Muscle of arm (tissue), 12 donors: ENCODE measurements around the gene IL25. TPM values are rescaled to one million over a fixed set of nuclear protein-coding genes. Genes with fewer than 3 reads are reported as not detected.
"Not testable (repeated sequence)": the region's sequence is repeated elsewhere in the genome, so short reads cannot be mapped to it uniquely, and the experiment has no call there.

Experiments
- DNase-seq: peaks from one replicate; pipeline ENCODE4 v3.0.0-alpha.2; 2013
- polyA plus RNA-seq, 12 donors: library from polyadenylated mRNA; unstranded; fragments of 120-200 nt; gene quantifications; one replicate each; pipeline ENCODE4 v1.2.1, GENCODE V29; 2013; ENCODE audit not compliant: insufficient read length in 12 of 12

Gene IL25
- polyA plus RNA-seq, 12 donors, result not detected

DNA sequence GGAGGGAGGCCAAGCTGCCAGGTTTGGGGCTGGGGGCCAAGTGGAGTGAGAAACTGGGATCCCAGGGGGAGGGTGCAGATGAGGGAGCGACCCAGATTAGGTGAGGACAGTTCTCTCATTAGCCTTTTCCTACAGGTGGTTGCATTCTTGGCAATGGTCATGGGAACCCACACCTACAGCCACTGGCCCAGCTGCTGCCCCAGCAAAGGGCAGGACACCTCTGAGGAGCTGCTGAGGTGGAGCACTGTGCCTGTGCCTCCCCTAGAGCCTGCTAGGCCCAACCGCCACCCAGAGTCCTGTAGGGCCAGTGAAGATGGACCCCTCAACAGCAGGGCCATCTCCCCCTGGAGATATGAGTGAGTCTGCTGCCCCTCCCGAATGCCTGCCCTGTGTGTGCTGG is 432 bp downstream of the IL25 start:
- DNase-seq, result no peak

DNA sequence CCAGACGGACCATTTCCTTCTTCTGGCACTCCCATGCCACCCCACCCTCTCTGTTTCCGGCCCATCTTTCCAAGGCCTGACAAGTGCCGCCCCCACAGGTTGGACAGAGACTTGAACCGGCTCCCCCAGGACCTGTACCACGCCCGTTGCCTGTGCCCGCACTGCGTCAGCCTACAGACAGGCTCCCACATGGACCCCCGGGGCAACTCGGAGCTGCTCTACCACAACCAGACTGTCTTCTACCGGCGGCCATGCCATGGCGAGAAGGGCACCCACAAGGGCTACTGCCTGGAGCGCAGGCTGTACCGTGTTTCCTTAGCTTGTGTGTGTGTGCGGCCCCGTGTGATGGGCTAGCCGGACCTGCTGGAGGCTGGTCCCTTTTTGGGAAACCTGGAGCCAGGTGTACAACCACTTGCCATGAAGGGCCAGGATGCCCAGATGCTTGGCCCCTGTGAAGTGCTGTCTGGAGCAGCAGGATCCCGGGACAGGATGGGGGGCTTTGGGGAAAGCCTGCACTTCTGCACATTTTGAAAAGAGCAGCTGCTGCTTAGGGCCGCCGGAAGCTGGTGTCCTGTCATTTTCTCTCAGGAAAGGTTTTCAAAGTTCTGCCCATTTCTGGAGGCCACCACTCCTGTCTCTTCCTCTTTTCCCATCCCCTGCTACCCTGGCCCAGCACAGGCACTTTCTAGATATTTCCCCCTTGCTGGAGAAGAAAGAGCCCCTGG is 3.1 kb downstream of the IL25 start:
- no peak for DNase-seq

DNA sequence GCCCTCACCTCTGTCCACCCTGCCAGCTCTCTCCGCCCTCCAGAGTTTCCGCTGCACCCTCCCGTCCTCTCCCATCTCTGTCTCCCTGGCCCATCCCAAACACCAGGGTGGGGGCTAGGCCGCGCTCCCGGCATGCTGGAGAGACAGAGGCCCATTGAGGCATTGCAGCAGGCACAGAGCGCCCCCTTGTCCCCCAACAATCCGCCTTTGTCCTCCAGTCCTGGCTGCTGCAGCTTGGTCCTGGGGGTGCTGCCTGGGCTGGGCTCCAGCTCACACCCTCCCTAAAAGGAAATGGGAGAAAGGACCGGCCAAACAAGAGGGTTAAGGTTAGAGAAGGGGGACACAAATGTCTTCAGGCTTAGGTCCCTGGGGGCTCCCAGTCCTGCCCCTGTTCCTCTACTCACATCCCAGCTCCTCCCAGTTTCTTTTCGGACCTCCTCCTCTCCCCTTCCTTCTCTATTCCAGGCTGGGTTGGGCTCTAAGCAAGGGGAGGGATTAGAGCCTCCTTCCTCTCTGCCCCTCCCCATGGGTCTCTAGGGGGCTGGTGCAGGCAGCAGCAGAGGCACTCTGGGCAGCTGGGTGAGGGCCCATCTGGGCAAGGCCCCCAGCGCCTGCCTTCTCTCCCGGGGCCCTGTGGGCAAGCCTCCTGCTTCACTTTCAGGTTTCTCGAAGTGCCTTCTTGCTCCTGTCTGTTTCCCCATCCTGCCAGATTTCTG is 4.0 kb downstream of the IL25 start, which contains the start of gene CMTM5:
CMTM5 (plus strand) TSS at position 565 of the 716 bp plus-strand sequence. CDS start 206 bp downstream, outside the sequence.
- DNase-seq, result peak; percentile 31

DNA sequence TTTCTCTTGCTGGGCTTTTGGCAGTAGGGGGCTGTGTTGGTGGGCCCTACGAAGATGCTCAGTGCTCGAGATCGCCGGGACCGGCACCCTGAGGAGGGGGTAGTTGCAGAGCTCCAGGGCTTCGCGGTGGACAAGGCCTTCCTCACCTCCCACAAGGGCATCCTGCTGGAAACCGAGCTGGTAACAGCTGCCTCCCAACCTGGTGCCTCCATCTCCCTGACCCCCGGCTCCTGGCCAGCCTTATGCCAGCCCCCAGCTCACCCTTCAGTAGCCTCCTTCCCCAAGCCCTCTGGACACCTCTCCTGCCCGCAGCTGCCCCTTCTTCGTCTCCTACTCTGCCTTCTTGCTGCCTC is 4.6 kb downstream of the IL25 start:
- DNase-seq, result no peak

DNA sequence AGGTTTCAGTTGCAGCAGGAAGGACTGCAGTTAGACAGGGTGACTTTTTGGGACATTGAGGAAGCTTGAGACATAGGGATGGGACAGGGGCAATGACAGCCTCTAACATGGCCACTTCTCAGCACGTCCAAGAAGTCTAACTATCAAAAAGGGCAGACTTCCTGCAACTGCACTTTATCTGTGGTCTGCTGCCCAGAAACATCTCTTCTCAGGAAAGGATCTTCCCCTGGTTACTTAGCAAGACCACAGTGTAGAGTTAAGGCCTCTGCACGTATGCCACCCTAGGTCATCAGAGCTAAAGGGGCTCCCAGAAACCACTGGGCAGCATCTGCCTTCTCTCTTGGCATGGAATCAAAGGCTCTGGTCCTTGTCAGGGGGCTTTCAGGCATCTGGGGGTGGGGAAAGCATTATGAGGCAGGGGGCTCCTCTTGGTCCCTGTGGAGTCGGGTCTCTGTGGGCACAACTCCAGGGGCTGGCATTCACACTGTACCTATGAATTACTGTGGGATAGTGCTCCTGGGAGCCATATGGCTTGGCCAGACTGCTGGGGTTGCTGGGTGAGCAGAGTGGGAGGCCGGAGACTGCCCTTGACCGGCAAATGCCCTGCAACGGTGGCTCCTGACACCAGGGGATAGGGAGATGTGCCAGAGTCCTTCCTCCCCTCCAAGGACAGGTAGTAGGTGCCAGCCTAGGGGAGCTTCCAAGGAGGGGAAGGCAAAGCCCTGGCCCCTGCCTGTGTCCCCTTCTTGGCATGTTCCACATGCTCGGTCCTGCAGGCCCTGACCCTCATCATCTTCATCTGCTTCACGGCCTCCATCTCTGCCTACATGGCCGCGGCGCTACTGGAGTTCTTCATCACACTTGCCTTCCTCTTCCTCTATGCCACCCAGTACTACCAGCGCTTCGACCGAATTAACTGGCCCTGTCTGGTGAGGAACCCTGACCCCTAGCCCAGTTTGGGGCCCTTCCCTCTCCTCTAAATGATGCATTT is 5.3 kb downstream of the IL25 start:
- no peak for DNase-seq

DNA sequence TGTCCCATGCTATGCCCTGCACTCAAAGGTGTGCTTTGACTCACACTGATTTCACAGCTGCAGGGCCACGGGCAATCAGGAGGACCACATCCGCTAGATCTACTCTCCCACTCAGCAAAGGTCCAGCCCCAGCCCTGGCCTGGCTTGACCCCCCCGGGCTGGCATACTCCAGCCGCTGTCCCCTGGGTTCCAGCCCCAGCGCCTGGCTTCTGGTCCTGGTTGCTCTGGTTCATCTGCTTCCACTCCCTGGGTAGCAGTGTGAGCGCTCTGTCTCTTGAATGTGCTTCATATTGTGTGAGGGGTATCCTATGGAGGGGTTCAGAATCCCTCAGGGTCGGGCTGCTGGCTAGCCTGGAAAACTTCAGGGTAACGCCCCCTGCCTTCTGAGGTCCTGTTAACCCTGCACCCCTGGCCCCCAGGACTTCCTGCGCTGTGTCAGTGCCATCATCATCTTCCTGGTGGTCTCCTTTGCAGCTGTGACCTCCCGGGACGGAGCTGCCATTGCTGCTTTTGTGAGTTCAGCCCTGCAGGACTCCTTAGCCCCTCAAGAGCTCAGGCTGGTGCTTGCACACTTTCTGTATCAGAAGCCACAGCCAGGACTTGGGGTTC is 6.1 kb downstream of the IL25 start:
- no peak for DNase-seq

DNA sequence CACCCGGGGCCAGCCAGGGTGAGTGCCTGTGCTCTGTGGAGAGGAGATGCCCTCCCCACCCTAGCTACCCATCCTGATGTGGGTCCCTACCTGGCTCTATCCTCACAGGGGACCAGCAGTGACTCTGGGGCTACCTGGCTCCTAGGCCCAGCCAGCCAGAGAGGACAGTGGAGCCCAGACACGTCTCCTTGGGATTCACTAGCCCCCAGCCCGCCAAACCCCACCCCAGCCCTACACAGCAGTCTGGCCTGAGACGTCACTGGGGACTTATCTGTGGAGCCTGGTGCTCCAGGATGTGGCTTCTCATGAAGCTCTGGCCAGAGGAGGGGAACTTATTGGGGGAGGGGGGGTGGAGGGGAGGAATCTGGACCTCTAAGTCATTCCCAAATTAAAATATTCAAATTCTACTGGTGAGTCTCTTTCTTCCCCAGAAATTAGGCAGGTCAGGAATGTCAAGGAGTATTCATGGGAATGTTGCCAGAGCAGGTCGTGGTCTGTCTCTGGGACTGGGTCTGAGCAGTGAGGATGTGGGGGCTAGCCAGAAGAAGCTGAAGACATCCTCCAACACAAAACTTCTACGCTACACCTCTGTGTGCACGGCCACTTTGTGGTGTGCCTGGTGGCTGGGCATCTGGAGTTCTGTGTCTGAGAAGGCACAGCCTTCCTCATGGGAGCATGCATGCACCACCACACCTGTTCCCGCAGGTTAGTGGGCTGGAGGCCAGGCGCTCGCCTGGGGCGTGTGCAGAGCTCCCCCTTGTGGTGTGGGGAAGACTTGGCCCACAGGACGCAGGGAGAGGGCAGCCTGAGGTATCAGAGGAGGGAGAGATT is 7.0 kb downstream of the IL25 start:
- DNase-seq, result peak; percentile 27

DNA sequence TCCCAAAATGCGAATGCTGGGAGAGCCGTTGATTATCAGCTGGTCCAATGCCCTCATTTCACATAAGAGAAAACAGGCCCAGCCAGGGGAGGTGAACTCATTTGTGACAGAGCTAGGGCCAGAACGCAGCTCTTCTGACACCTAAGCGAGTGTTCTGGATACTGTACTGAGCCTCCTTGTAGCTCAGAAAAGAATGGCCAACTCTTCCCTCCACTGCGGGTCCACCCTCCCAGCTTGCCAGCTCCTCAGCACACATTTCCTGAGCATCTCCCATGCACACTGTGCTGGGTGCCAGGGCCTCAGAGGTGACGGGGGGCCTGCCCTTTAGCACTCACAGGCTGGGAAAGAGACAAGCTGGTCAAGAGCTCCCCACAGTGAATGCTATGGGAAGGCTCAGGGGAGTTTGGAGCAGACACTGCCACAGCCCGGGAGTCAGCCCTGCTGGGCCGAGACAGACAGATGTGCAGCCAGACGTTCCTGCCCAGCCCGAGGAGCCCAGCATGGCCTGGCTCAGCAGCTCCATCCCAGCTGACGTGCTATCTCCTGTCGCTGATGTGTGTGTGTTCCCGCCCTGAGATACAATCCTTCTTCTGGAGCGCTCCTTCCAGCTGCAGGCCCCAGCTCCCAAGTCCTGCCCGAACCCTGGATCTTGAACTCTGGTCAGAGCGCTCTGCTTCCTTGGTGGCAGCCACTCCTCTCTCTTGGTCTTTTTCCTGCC is 7.7 kb downstream of the IL25 start:
- no peak for DNase-seq

DNA sequence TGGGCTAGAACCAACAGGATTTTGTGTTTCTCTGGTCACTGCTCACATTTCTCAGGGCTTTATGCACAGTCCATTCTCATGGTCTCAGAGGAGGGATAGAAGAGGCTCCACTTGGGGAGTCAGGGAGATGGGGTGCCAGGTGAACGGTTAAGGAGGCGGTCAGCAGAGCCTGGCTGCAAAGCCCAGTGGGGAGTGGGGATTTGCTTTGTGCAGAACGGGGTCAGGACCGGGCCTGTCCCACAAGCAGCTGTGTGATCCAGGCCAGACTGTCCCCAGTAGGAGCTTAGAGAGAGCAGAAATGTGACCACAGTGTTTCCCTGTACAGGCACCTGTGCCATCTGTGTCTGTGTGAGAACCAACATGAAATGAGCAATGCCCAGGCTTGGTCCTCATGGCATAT is 8.4 kb downstream of the IL25 start:
- DNase-seq, result no peak

DNA sequence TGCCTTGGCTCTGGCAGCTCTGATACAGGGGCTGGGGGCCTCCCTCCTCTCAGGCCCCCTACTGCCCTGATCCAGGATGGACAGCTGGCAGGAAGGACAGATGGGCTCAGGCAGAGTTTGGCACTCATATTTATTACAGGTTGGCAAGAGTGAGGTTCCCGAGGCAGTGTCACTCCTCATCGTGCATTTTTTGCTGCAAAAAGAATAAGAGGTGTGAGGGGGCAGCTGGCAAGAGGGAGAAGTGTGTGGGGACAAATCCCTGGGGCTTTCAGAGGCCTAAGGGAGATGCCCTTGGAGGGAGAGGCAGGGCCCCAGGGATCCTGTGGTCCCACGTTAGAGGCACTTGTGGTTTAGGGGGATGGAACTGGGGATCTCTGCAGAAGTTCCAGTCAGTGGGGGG is 9.3 kb downstream of the IL25 start:
- DNase-seq, result no peak

DNA sequence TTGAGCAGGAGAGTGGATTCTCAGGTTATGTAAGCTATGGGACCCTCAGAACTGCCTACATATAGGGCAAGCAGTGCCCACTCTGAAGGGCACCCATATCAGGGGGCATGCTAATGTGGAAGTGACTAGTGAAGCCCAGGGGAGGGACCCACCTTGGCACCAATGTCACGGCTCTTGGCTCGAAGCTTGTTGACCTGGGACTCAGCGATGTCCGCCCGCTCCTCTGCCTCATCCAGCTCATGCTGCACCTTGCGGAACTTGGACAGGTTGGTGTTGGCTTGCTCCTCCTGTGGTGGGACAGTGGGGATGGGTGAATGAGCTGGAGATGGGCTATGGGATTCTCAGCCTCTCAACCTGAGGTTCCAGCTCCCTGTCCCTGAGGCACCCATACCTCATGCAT is 9.7 kb downstream of the IL25 start:
- no peak for DNase-seq

DNA sequence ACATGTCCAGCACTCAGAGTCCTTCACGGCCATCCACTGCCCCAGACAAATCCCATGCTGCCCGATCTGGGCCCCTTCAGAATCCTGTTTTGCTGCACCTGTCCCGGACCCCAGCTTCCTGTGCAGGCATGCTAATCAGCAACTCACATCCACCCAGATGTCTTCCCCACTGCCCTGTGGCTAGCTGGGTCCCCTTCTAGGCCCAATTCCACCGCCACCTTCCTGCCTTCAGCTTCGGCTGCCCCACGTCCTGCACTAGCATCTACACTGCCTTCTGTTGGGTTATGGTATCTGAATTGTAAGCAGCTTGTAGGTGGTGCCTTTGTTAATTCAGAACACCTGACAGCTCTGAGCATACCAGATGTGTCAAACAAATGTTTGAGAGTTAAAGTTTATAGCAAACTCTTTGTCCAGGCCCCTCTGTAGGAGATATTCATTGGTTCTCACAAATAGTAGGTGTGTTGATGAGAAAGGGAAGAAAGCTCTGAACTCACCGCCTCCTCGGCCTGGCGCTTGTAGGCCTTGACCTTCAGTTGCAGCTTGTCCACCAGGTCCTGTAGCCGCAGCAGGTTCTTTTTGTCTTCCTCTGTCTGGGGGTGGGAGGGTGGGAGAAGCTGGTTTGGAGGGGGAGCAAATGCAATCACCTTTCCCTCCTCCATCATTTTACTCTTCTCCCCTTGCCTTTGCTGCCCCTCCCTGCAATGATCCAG is 10.3 kb downstream of the IL25 start:
- no peak for DNase-seq

DNA sequence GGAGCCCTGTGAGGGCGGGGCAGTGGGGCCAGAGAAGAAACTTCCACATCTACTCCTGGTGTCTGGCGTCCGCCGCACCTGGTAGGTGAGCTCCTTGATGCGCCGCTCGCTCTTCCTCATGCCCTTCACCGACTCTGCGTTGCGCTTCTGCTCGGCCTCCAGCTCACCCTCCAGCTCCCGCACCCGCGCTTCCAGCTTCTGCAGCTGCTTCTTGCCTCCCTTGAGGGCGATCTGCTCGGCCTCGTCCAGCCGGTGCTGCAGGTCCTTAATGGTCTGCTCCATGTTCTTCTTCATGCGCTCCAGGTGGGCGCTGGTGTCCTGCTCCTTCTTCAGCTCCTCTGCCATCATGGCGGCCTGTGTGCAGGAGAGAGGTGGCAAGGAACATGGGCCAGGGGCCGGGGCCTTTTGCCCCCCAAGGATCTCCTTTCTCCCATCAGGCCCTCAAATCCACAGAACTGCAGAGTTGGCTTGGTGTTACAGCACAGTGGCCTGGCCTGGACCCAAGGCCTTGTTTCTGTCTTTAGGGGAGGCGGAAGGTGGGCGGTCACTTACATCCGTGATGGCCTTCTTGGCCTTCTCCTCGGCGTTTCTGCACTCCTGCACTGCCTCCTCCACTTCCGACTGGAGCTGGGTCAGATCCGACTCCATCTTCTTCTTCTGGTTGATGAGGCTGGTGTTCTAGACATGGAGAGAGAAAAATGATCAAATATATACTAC is 11.9 kb downstream of the IL25 start:
- no peak for DNase-seq

DNA sequence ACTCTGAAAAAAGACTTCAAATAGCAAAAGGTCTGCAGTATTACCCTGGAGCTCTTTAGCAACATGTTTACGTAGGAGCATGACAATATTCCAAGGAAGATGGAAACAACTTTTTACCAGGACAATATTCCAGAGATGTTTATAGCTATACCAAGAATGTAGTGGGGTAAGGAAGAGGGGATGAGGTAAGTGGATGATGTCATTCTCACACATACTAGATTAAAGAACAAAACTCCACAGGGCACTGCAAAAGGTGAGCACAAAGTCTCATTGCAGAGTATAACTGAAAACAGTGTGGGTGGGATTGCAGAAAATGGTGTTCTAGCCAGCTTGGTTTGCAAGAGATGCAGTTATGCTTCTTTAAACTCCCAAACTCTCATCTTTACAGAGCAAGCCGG is 12.6 kb downstream of the IL25 start:
- no peak for DNase-seq

DNA sequence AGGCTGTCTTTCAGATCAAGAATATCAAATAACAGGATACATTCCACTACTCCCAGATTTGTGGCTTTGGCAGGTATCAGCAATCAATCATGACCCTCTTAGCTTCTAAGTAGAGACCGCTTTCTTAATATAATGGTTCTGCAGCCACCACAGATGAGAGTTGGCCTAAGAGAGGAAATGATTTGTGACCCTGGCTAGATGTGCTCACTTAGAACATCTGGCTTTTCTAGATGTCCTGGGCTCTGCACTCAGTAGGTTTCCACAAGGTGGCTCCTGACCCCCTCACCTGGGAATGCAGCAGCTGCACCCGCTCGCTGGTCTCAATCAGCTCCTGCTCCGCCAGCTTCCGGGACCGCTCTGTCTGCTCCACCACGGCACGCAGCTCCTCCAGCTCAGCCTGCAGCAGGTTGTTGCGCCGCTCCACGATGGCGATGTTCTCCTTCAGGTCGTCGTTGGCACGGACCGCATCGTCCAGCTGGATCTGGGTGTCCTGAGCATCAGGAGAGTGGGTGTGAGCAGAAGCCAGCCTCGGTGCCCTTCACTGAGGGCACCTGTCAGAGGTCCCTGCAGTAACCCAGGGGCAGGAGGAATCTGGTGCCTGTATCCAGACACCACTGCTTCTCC is 13.1 kb downstream of the IL25 start:
- no peak for DNase-seq

DNA sequence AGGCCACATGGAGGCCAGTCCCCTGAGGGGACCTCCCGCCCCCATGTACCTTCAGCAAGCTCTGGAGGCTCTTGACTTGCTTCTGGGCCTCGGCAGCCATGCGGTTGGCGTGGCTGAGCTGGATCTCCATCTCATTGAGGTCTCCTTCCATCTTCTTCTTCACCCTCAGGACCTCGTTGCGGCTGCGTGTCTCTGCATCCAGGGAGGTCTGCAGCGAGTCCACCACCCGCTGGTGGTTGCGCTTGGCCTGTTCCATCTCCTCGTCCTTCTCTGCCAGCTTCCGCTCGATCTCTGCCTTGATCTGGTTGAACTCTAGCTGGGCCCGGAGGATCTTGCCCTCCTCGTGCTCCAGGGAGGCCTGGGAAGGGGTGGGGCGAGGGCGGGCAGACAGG is 13.7 kb downstream of the IL25 start:
- DNase-seq, result not testable (repeated sequence)

DNA sequence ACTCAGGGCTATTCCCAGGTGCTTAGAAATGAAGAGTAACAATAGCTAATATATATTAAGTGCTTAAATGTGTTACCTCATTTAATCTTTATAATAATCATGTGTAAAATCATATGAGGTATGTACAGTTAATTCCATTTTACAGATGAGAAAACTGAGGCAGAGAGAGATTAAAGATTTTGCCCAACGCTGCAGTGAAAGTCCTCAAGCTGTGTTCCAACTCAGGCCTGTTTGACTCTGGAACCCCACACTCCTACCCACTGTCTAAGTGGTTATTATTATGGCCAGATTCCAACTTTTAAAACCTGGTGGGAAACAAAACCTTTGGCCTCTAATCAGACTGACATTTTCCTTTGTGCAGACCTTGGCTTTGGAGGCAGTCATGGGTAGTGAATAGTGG is 14.4 kb downstream of the IL25 start:
- no peak for DNase-seq
